Fibroblast of skin of scalp (primary cell): Measurements from ENCODE around the gene PCDHGB5. TPM values are rescaled to one million over a fixed set of nuclear protein-coding genes. Genes with fewer than 3 reads are reported as not detected.
"Not testable (repeated sequence)": the region's sequence is repeated elsewhere in the genome, so short reads cannot be mapped to it uniquely, and the experiment has no call there.

ENCODE experiments used
- DNase-seq: peaks from one replicate; pipeline ENCODE4 v3.0.0-alpha.2; 2013
- polyA plus RNA-seq, 2 experiments: library from polyadenylated mRNA; unstranded; fragments of 120-200 nt; gene quantifications; one replicate each; pipeline ENCODE4 v1.2.1, GENCODE V29; 2013; ENCODE audit not compliant: insufficient read length in 2 of 2

PCDHGB5 gene
- polyA plus RNA-seq (2013, experiment 1 of 2; ENCODE audit: insufficient read length) = 26.6 TPM
- polyA plus RNA-seq (2013, experiment 2 of 2; ENCODE audit: insufficient read length) = 26.3 TPM

GRCh38 chr5:141397756-141398551, at the start of gene PCDHGB5:
Gene PCDHGB5 (plus strand): TSS chr5:141397947. CDS start chr5:141398128, 181 bp downstream.
- peak; percentile 69 for DNase-seq

- DNase-seq = peak; percentile 60
These were observed 47.7 kb upstream of the PCDHGB5 start, which contains the start of gene PCDHGB1 for GRCh38 chr5:141349917-141350619. Gene PCDHGB1 (plus strand): TSS chr5:141350099. CDS start chr5:141350261, 162 bp downstream.

- DNase-seq = no peak
These were observed 46.2 kb upstream of the PCDHGB5 start for GRCh38 chr5:141351591-141351990.

GRCh38 chr5:141354900-141355469, 42.8 kb upstream of the PCDHGB5 start, which contains the start of gene PCDHGA4:
Gene PCDHGA4 (plus strand): TSS chr5:141355021. CDS start chr5:141355108, 87 bp downstream.
- DNase-seq = peak; percentile 27

GRCh38 chr5:141355641-141356040, 42.1 kb upstream of the PCDHGB5 start:
- DNase-seq = no peak

- no peak for DNase-seq
These were observed 41.6 kb upstream of the PCDHGB5 start for GRCh38 chr5:141356133-141356532.

GRCh38 chr5:141356950-141357349, 40.8 kb upstream of the PCDHGB5 start:
- no peak for DNase-seq

- peak; percentile 43 for DNase-seq
These were observed 37.8 kb upstream of the PCDHGB5 start, which contains the start of gene PCDHGB2 for GRCh38 chr5:141359790-141360426. Gene PCDHGB2 (plus strand): TSS chr5:141359994. CDS start chr5:141360136, 142 bp downstream.

- no peak for DNase-seq
These were observed 37.1 kb upstream of the PCDHGB5 start for GRCh38 chr5:141360685-141361084.

GRCh38 chr5:141362719-141363118, 35.0 kb upstream of the PCDHGB5 start:
- DNase-seq = no peak

GRCh38 chr5:141363952-141364660, 33.6 kb upstream of the PCDHGB5 start, which contains the start of gene PCDHGA5:
Gene PCDHGA5 (plus strand): TSS chr5:141364162. CDS start chr5:141364331, 169 bp downstream.
- DNase-seq = peak; percentile 47

- DNase-seq = no peak
These were observed 31.5 kb upstream of the PCDHGB5 start for GRCh38 chr5:141366016-141366896.

GRCh38 chr5:141369994-141370848, 27.5 kb upstream of the PCDHGB5 start, which contains the start of gene PCDHGB3:
Gene PCDHGB3 (plus strand): TSS chr5:141370242. CDS start chr5:141370395, 153 bp downstream.
- peak; percentile 66 for DNase-seq

- no peak for DNase-seq
These were observed 25.9 kb upstream of the PCDHGB5 start for GRCh38 chr5:141371572-141372475.

- DNase-seq = peak; percentile 48
These were observed 24.0 kb upstream of the PCDHGB5 start, which contains the start of gene PCDHGA6 for GRCh38 chr5:141373673-141374317. Gene PCDHGA6 (plus strand): TSS chr5:141373891. CDS start chr5:141374084, 193 bp downstream.

GRCh38 chr5:141374627-141375026, 23.1 kb upstream of the PCDHGB5 start:
- no peak for DNase-seq

GRCh38 chr5:141375444-141376155, 22.1 kb upstream of the PCDHGB5 start:
- not testable (repeated sequence) for DNase-seq
